PC-3 (cell line): ENCODE results near the gene ZWILCH. TPM values are rescaled to one million over a fixed set of nuclear protein-coding genes. Genes with fewer than 3 reads are reported as not detected.
"Not testable (repeated sequence)": the region's sequence is repeated elsewhere in the genome, so short reads cannot be mapped to it uniquely, and the experiment has no call there.

Experiments used
- ATAC-seq: fragments of 200-7000 bp; cut with Tn5 transposase; 2 replicates; pipeline ENCODE4 v1.9.1; 2020; ENCODE audit warnings: mild to moderate bottlenecking, moderate library complexity
- BruUV-seq: library from RNA; stranded (reverse); fragments of 400-500 nt; replicated peaks from 2 replicates; lab custom pipeline; 2021; lab: Mats Ljungman, UMichigan
- CTCF ChIA-PET: fragments of 300-600 bp; sonication (Branson Sonifier 250); formaldehyde crosslinking; loops from one replicate; lab custom pipeline; 2022; ENCODE audit warnings: antibody characterized with exemption; lab: Charles Lee
- POLR2A ChIA-PET: fragments of 300-600 bp; sonication (Branson Sonifier 250); formaldehyde crosslinking; loops from one replicate; lab custom pipeline; 2022; ENCODE audit warnings: antibody characterized with exemption; ENCODE audit not compliant: unreplicated experiment; lab: Charles Lee
- DNase-seq: peaks from one replicate; pipeline ENCODE4 v3.0.0-alpha.2; 2015
- H2AFZ ChIP-seq: fragments of 300-600 bp; sonication (generic); 2 replicates; pipeline ENCODE4 v1.6.0; 2016; ENCODE audit warnings: antibody characterized with exemption, low read length
- H3F3A ChIP-seq: fragments of 300-600 bp; sonication (generic); one replicate; pipeline ENCODE4 v1.6.0; 2017; ENCODE audit warnings: antibody characterized with exemption, low read length, control low read depth, mild to moderate bottlenecking; ENCODE audit not compliant: unreplicated experiment
- H3K27ac ChIP-seq: fragments of 300-600 bp; sonication (generic); 2 replicates; pipeline ENCODE4 v1.5.1; 2016; ENCODE audit warnings: mild to moderate bottlenecking, low read length
- H3K27me3 ChIP-seq: fragments of 300-600 bp; sonication (generic); 2 replicates; pipeline ENCODE4 v1.6.1; 2016; ENCODE audit warnings: low read length, mixed read lengths
- H3K36me3 ChIP-seq: fragments of 300-600 bp; sonication (generic); 2 replicates; pipeline ENCODE4 v1.6.1; 2016; ENCODE audit warnings: low read depth, mixed run types, low read length, mixed read lengths
- H3K4me1 ChIP-seq: fragments of 300-600 bp; sonication (generic); 2 replicates; pipeline ENCODE4 v1.5.1; 2016; ENCODE audit warnings: low read length; ENCODE audit not compliant: insufficient read depth
- H3K4me2 ChIP-seq: fragments of 300-600 bp; sonication (generic); 2 replicates; pipeline ENCODE4 v1.6.0; 2016; ENCODE audit warnings: low read length
- H3K4me3 ChIP-seq: fragments of 300-600 bp; sonication (generic); 2 replicates; pipeline ENCODE4 v1.5.1; 2016; ENCODE audit warnings: mild to moderate bottlenecking, low read length, mixed read lengths
- H3K79me2 ChIP-seq: fragments of 300-600 bp; sonication (generic); 2 replicates; pipeline ENCODE4 v1.6.1; 2017; ENCODE audit warnings: low read length, mixed read lengths
- H3K9ac ChIP-seq: fragments of 300-600 bp; sonication (generic); 2 replicates; pipeline ENCODE4 v1.6.0; 2016; ENCODE audit warnings: mild to moderate bottlenecking, low read length
- H3K9me2 ChIP-seq: fragments of 300-600 bp; sonication (generic); replicated peaks from 2 replicates; pipeline ENCODE4 v1.6.1; 2016; ENCODE audit warnings: mixed run types, low read length, mixed read lengths
- H3K9me3 ChIP-seq: fragments of 300-600 bp; sonication (generic); 2 replicates; pipeline ENCODE4 v1.6.1; 2016; ENCODE audit warnings: low read length, mixed read lengths
- H4K20me1 ChIP-seq: fragments of 300-600 bp; sonication (generic); 2 replicates; pipeline ENCODE4 v1.6.1; 2016; ENCODE audit warnings: low read length, mixed read lengths
- CTCF ChIP-seq: fragments of 300-600 bp; sonication (generic); conservative IDR thresholded peaks from 2 replicates; pipeline ENCODE4 v1.5.1; 2017; ENCODE audit warnings: antibody characterized with exemption, low read depth, mild to moderate bottlenecking, low read length
- EZH2 ChIP-seq: fragments of 300-600 bp; sonication (generic); IDR thresholded peaks from one replicate; pipeline ENCODE4 v1.6.1; 2017; ENCODE audit warnings: antibody characterized with exemption, mild to moderate bottlenecking, low read length; ENCODE audit not compliant: unreplicated experiment
- EZH2phosphoT487 ChIP-seq: fragments of 300-600 bp; sonication (generic); IDR thresholded peaks from 2 replicates; pipeline ENCODE4 v1.6.1; 2018; ENCODE audit warnings: mild to moderate bottlenecking, antibody characterized with exemption, low read length, borderline replicate concordance
- intact Hi-C: fragments of 100-400 bp; cut with micrococcal nuclease; formaldehyde crosslinking; loops from 2 replicates; pipeline ENCODE4 v1.9.0; 2023
- total RNA-seq: library from RNA; depleted of rRNA; stranded (reverse); fragments of >200 nt; gene quantifications from 2 replicates; pipeline ENCODE4 v1.2.3, GENCODE V29; 2014

Gene ZWILCH
- total RNA-seq, 1 experiment from 2014 or later: 18.1 TPM

- Histone ChIP-seq H3F3A (peaks cover 32% of the 10 kb centered on the region), H2AFZ (no peak overlapping the region), H3K79me2 (peaks cover 53% of the 10 kb centered on the region), H3K27ac (no peak overlapping the region), H3K36me3 (peaks cover 50% of the 10 kb centered on the region), H3K4me3 (no peak overlapping the region), H3K9ac (no peak overlapping the region), H3K27me3 (no peaks in the 10 kb centered on the region), H3K9me2 (no peaks in the 10 kb centered on the region), H4K20me1 (peaks cover 42% of the 10 kb centered on the region), H3K4me2 (0 out of 2 replicates have a peak overlapping the region, but pooled peaks have one; percentile 6), H3K4me1 (peaks cover 18% of the 10 kb centered on the region), H3K9me3 (no peaks in the 10 kb centered on the region)
- POLR2A ChIA-PET: interaction anchor here (0.5 to 0.7 kb wide), 2 partner anchors 207 to 1008 kb away, joined by 3 to 4 read pairs; no protein-coding TSS in a partner anchor
- intact Hi-C loops: no loop called here
- BruUV-seq: no TSS peak
- DNase-seq (peak; percentile 50), ATAC-seq (no peak)
- CTCF ChIA-PET: interaction anchor here (0.6 kb wide), 4 partner anchors 97 to 147 kb away, joined by 3 read pairs; partner anchors contain the start of gene MAP2K1
- TF ChIP-seq EZH2phosphoT487: no peak
- peak; percentile 41; the same call in 1 of the 2 replicates for TF ChIP-seq CTCF
- no peak for TF ChIP-seq EZH2
Observed at GRCh38 chr15:66498501-66499386, 6.4 kb upstream of the ZWILCH start.

GRCh38 chr15:66500346-66500745, 4.8 kb upstream of the ZWILCH start:
- H3K4me2 ChIP-seq, H2AFZ ChIP-seq, ATAC-seq, H3K9ac ChIP-seq, POLR2A ChIA-PET, H3K4me3 ChIP-seq, H3K27me3 ChIP-seq, DNase-seq, H3K27ac ChIP-seq, H3K9me3 ChIP-seq, BruUV-seq, H3K9me2 ChIP-seq, CTCF ChIA-PET: not testable (repeated sequence)
- H3K4me1 ChIP-seq: peaks cover 18% of the 10 kb centered on the region
- peaks cover 49% of the 10 kb centered on the region for H4K20me1 ChIP-seq
- peaks cover 55% of the 10 kb centered on the region for H3K36me3 ChIP-seq
- peaks cover 32% of the 10 kb centered on the region for H3F3A ChIP-seq
- intact Hi-C loops: loop anchor here (10.0 kb wide), 1 partner anchor 206 kb away; the partner anchor contains the start of gene DIS3L
- peaks cover 68% of the 10 kb centered on the region for H3K79me2 ChIP-seq

GRCh38 chr15:66502491-66502890, 2.6 kb upstream of the ZWILCH start:
- H3K9ac ChIP-seq: peak overlapping the region; percentile 98; the same call in 1 of the 2 replicates
- peaks cover 32% of the 10 kb centered on the region for H3F3A ChIP-seq
- peak overlapping the region; percentile 90 for H3K4me2 ChIP-seq
- H2AFZ ChIP-seq: no peak overlapping the region
- intact Hi-C loops: loop anchor here (10.0 kb wide), 1 partner anchor 208 kb away; the partner anchor contains the start of gene DIS3L
- no TSS peak for BruUV-seq
- H3K36me3 ChIP-seq: peaks cover 55% of the 10 kb centered on the region
- no peaks in the 10 kb centered on the region for H3K27me3 ChIP-seq
- H3K4me3 ChIP-seq: peak overlapping the region; percentile 99
- ATAC-seq (no peak), DNase-seq (no peak)
- no peak overlapping the region for H3K27ac ChIP-seq
- peaks cover 49% of the 10 kb centered on the region for H4K20me1 ChIP-seq
- peaks cover 69% of the 10 kb centered on the region for H3K79me2 ChIP-seq
- peaks cover 13% of the 10 kb centered on the region for H3K4me1 ChIP-seq
- H3K9me3 ChIP-seq: no peaks in the 10 kb centered on the region
- ChIA-PET POLR2A (interaction anchor here (0.6 kb wide), 1 partner anchor 49 kb away, joined by 3 read pairs; no protein-coding TSS in a partner anchor), CTCF (no interaction called here)
- H3K9me2 ChIP-seq: no peaks in the 10 kb centered on the region
- TF ChIP-seq EZH2 (no peak), EZH2phosphoT487 (no peak), CTCF (no peak)

- Histone ChIP-seq H3K4me3 (peak overlapping the region; percentile 99), H3K36me3 (peaks cover 55% of the 10 kb centered on the region), H3K9ac (peak overlapping the region; percentile 98), H3F3A (peaks cover 30% of the 10 kb centered on the region), H3K79me2 (peaks cover 76% of the 10 kb centered on the region), H4K20me1 (peaks cover 47% of the 10 kb centered on the region), H3K4me2 (peak overlapping the region; percentile 90), H3K4me1 (peaks cover 13% of the 10 kb centered on the region)
- H3K27me3 ChIP-seq, H3K9me2 ChIP-seq, H3K9me3 ChIP-seq, ATAC-seq, CTCF ChIA-PET, BruUV-seq, H2AFZ ChIP-seq, DNase-seq, H3K27ac ChIP-seq: not testable (repeated sequence)
- intact Hi-C loops: loop anchor here (10.0 kb wide), 1 partner anchor 208 kb away; the partner anchor contains the start of gene DIS3L
- POLR2A ChIA-PET: interaction anchor here (0.6 kb wide), 1 partner anchor 48 kb away, joined by 3 read pairs; no protein-coding TSS in a partner anchor
Observed at GRCh38 chr15:66503041-66503648, 2.0 kb upstream of the ZWILCH start.
